Stimulated activated naive B cell treated with anti-CD40 and anti-IgM and Interleukin-4, amounts not matched to agents 10 μg/mL and 1 μg/mL and 100 μg/mL, for 72 hours (primary cell): ENCODE measurements around the gene TMED10.
"Not testable (repeated sequence)": the region's sequence is repeated elsewhere in the genome, so short reads cannot be mapped to it uniquely, and the experiment has no call there.

ENCODE experiments used
- ATAC-seq, 2 donors: fragments of 150-1000 bp; cut with Tn5 transposase; replicated peaks; 2 replicates each; pipeline ENCODE4 v1.10.0; 2021; ENCODE audit warnings: moderate library complexity in 1 of 2
- DNase-seq: peaks from one replicate; pipeline ENCODE4 v3.0.0; 2021
- H3K27ac Mint-ChIP-seq: one replicate; pipeline ENCODE4 v1.8.0; 2022; ENCODE audit warnings: mild to moderate bottlenecking, mixed read lengths
- H3K27me3 Mint-ChIP-seq, 2 donors: one replicate each; pipeline ENCODE4 v1.8.0; 2022; ENCODE audit warnings: mixed read lengths in 2 of 2
- H3K36me3 Mint-ChIP-seq, 2 donors: one replicate each; pipeline ENCODE4 v1.8.0; 2022; ENCODE audit warnings: mixed read lengths in 2 of 2, mild to moderate bottlenecking in 1 of 2
- H3K4me1 Mint-ChIP-seq, 2 donors: one replicate each; pipeline ENCODE4 v1.8.0; 2022; ENCODE audit warnings: mixed read lengths in 2 of 2, mild to moderate bottlenecking in 1 of 2
- H3K4me3 Mint-ChIP-seq, 2 donors: one replicate each; pipeline ENCODE4 v1.8.0; 2022; ENCODE audit warnings: mild to moderate bottlenecking in 2 of 2, mixed read lengths in 2 of 2, moderate library complexity in 1 of 2
- H3K9me3 Mint-ChIP-seq, 2 donors: one replicate each; pipeline ENCODE4 v1.8.0; 2022; ENCODE audit warnings: mixed read lengths in 2 of 2, mild to moderate bottlenecking in 1 of 2

The TMED10 gene

GRCh38 chr14:75141062-75141461 is 35.4 kb downstream of the TMED10 start:
- H3K36me3 Mint-ChIP-seq, result peaks cover 23 to 41% of the 10 kb centered on the region in 2 donors
- peak overlapping the region; percentile 65 for H3K27ac Mint-ChIP-seq
- H3K4me1 Mint-ChIP-seq, result peaks cover 26 to 63% of the 10 kb centered on the region in 2 donors
- no peaks in the 10 kb centered on the region for H3K27me3 Mint-ChIP-seq
- no peaks in the 10 kb centered on the region for H3K9me3 Mint-ChIP-seq
- DNase-seq (no peak), ATAC-seq (peak; percentile 45 to 46)
- no peak overlapping the region for H3K4me3 Mint-ChIP-seq

GRCh38 chr14:75140620-75141019 is 35.8 kb downstream of the TMED10 start:
- H3K27me3 Mint-ChIP-seq, result no peaks in the 10 kb centered on the region
- H3K36me3 Mint-ChIP-seq, result peaks cover 24 to 42% of the 10 kb centered on the region in 2 donors
- ATAC-seq, result no peak
- H3K4me3 Mint-ChIP-seq, result no peak overlapping the region
- H3K4me1 Mint-ChIP-seq, result peaks cover 26 to 61% of the 10 kb centered on the region in 2 donors
- DNase-seq, result no peak
- no peak overlapping the region for H3K27ac Mint-ChIP-seq
- H3K9me3 Mint-ChIP-seq, result no peaks in the 10 kb centered on the region

- H3K9me3 Mint-ChIP-seq, result no peaks in the 10 kb centered on the region
- peaks cover 22 to 44% of the 10 kb centered on the region in 2 donors for H3K36me3 Mint-ChIP-seq
- ATAC-seq (no peak), DNase-seq (no peak)
- H3K4me3 Mint-ChIP-seq, result peak overlapping the region in 1 of 2 donors; percentile 11
- peaks cover 21 to 47% of the 10 kb centered on the region in 2 donors for H3K4me1 Mint-ChIP-seq
- no peaks in the 10 kb centered on the region for H3K27me3 Mint-ChIP-seq
- peak overlapping the region; percentile 78 for H3K27ac Mint-ChIP-seq
Observed at GRCh38 chr14:75139185-75139584, 37.2 kb downstream of the TMED10 start.

GRCh38 chr14:75138492-75138891 is 37.9 kb downstream of the TMED10 start:
- Mint-ChIP-seq H3K27me3 (no peaks in the 10 kb centered on the region), H3K36me3 (peaks cover 20 to 44% of the 10 kb centered on the region in 2 donors), H3K9me3 (no peaks in the 10 kb centered on the region), H3K4me3 (peak overlapping the region; percentile 21 to 22), H3K4me1 (peaks cover 21 to 42% of the 10 kb centered on the region in 2 donors), H3K27ac (peak overlapping the region; percentile 14)
- DNase-seq (no peak), ATAC-seq (peak; percentile 57)

- Mint-ChIP-seq H3K27me3 (no peaks in the 10 kb centered on the region), H3K4me1 (peaks cover 14 to 19% of the 10 kb centered on the region in 2 donors), H3K27ac (peak overlapping the region; percentile 82), H3K36me3 (peaks cover 20 to 37% of the 10 kb centered on the region in 2 donors), H3K4me3 (no peak overlapping the region), H3K9me3 (no peaks in the 10 kb centered on the region)
- no peak for DNase-seq
- no peak for ATAC-seq
Observed at GRCh38 chr14:75134644-75135043, 41.8 kb downstream of the TMED10 start.

- H3K27me3 Mint-ChIP-seq, result no peaks in the 10 kb centered on the region
- peaks cover 18 to 34% of the 10 kb centered on the region in 2 donors for H3K36me3 Mint-ChIP-seq
- no peak overlapping the region for H3K4me3 Mint-ChIP-seq
- no peak for DNase-seq
- ATAC-seq, result no peak
- H3K27ac Mint-ChIP-seq, result no peak overlapping the region
- H3K4me1 Mint-ChIP-seq, result peaks cover 12% of the 10 kb centered on the region in 2 donors
- no peaks in the 10 kb centered on the region for H3K9me3 Mint-ChIP-seq
Observed at GRCh38 chr14:75133597-75133996, 42.8 kb downstream of the TMED10 start.

DNA sequence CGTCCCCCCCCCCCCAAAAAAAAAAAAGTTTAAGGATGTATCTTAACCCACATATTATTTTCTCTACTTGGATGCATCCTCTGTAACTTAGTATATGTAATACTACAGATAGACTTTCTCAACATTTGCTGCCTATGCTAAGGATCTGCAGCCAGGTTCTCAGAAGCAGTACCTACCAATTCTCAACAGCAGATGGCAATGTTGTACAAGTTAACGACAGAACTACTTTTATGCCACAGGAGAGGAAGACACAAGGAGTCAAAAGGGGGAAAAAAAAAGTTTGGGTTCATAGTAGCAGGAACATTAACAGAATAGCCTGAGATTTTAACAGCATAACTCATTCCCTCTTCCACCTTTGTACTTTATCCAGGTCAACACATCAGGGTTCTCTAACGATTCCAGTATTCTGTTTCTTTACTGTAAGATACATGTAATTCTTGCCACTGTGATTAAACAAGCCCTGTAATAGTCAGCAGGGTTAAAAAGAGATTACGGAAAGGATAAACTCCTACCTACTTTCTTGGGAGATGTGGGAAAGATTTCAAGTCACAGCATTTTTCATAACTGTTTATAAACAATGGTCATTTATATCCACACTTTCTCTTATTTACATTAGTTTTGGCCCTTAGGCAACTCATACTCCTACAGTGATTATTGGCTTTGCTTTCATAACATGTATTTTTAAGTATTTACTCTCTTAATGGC is 43.9 kb downstream of the TMED10 start:
- peak; percentile 45 for DNase-seq
- H3K4me3 Mint-ChIP-seq, result no peak overlapping the region
- no peaks in the 10 kb centered on the region for H3K9me3 Mint-ChIP-seq
- H3K36me3 Mint-ChIP-seq, result peaks cover 21 to 34% of the 10 kb centered on the region in 2 donors
- H3K27ac Mint-ChIP-seq, result no peak overlapping the region
- ATAC-seq, result peak; percentile 79 to 81
- peaks cover 14 to 15% of the 10 kb centered on the region in 2 donors for H3K4me1 Mint-ChIP-seq
- H3K27me3 Mint-ChIP-seq, result no peaks in the 10 kb centered on the region

DNA sequence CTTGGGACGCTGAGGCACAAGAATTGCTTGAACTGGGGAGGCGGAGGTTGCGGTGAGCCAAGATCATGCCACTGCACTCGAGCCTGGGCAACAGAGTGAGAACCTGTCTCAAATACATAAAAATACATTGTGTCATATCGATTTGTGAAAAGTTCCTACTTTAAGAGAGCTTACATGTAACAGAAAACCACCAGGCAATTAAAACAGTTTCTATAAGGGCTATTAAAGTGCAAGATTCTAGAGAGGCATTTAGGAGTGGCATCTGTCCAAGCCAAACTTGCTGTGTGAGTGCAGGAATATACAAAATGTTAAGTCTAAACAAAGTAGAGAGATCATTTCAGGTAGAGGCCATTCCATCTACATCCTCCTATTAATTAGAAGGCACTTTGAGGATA is 47.8 kb downstream of the TMED10 start:
- Mint-ChIP-seq H3K27me3 (no peaks in the 10 kb centered on the region), H3K9me3 (no peaks in the 10 kb centered on the region), H3K4me3 (peak overlapping the region in 1 of 2 donors; percentile 53), H3K27ac (no peak overlapping the region), H3K36me3 (peaks cover 17 to 27% of the 10 kb centered on the region in 2 donors), H3K4me1 (peaks cover 30 to 44% of the 10 kb centered on the region in 2 donors)
- DNase-seq (no peak), ATAC-seq (no peak)

DNA sequence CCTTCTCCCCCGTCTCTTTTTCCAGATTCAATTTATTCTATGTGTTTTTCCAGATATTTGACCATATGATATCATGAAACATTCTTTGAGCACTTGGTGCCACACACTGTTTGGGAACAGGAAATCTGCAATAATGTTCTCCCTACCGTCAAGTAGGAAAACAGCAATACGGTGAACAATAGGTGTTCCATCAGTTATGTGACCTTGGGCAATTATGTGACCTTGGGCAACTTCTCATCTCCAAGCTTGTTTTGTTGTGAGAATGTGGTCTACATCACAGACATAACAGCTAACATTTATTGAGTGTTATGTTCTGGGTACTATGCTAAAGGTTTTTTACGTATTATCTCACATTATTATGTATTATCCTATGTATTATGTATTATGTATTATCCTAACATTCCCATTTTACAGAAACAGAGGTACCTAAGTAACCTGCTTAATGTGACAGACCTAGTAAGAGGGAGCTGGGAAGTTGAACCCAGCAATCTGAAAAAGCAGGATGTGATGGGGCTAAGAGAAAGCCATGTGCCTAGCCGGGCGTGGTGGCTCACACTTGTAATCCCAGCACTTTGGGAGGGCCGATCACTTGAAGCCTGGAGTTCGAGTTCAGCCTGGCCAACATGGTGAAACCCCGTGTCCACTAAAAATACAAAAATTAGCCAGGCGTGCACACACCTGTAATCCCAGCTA is 48.4 kb downstream of the TMED10 start:
- DNase-seq (no peak), ATAC-seq (no peak)
- H3K4me1 Mint-ChIP-seq, result peaks cover 30 to 44% of the 10 kb centered on the region in 2 donors
- H3K9me3 Mint-ChIP-seq, result no peaks in the 10 kb centered on the region
- peak overlapping the region; percentile 94 for H3K4me3 Mint-ChIP-seq
- H3K36me3 Mint-ChIP-seq, result peaks cover 13 to 24% of the 10 kb centered on the region in 2 donors
- peak overlapping the region; percentile 99 for H3K27ac Mint-ChIP-seq
- H3K27me3 Mint-ChIP-seq, result no peaks in the 10 kb centered on the region

GRCh38 chr14:75127474-75127820 is 49.0 kb downstream of the TMED10 start:
- H3K27me3 Mint-ChIP-seq, ATAC-seq, H3K9me3 Mint-ChIP-seq, DNase-seq: not testable (repeated sequence)
- Mint-ChIP-seq H3K4me3 (peak overlapping the region; percentile 94), H3K36me3 (peaks cover 12 to 20% of the 10 kb centered on the region in 2 donors), H3K27ac (peak overlapping the region; percentile 99), H3K4me1 (peaks cover 27 to 41% of the 10 kb centered on the region in 2 donors)

- peak; percentile 90 for DNase-seq
- peaks cover 11 to 20% of the 10 kb centered on the region in 2 donors for H3K36me3 Mint-ChIP-seq
- peak within 1 kb of the TSS; percentile 94 for H3K4me3 Mint-ChIP-seq
- no peaks in the 10 kb centered on the region for H3K9me3 Mint-ChIP-seq
- H3K27ac Mint-ChIP-seq, result peak within 1 kb of the TSS; percentile 99
- peaks cover 25 to 38% of the 10 kb centered on the region in 2 donors for H3K4me1 Mint-ChIP-seq
- ATAC-seq, result peak; percentile 95 to 96
- no peaks in the 10 kb centered on the region for H3K27me3 Mint-ChIP-seq
Observed at GRCh38 chr14:75126679-75127473, 49.5 kb downstream of the TMED10 start, which contains the start of gene NEK9. Gene NEK9 (minus strand): TSS chr14:75127048. CDS start chr14:75126921, 127 bp downstream.

GRCh38 chr14:75126121-75126544 is 50.3 kb downstream of the TMED10 start:
- H3K27me3 Mint-ChIP-seq, result no peaks in the 10 kb centered on the region
- peak overlapping the region; percentile 99 for H3K27ac Mint-ChIP-seq
- H3K4me3 Mint-ChIP-seq, result peak overlapping the region; percentile 94
- H3K36me3 Mint-ChIP-seq, result peaks cover 11 to 26% of the 10 kb centered on the region in 2 donors
- H3K9me3 Mint-ChIP-seq, result no peaks in the 10 kb centered on the region
- peaks cover 25 to 38% of the 10 kb centered on the region in 2 donors for H3K4me1 Mint-ChIP-seq
- DNase-seq (no peak), ATAC-seq (no peak)

DNA sequence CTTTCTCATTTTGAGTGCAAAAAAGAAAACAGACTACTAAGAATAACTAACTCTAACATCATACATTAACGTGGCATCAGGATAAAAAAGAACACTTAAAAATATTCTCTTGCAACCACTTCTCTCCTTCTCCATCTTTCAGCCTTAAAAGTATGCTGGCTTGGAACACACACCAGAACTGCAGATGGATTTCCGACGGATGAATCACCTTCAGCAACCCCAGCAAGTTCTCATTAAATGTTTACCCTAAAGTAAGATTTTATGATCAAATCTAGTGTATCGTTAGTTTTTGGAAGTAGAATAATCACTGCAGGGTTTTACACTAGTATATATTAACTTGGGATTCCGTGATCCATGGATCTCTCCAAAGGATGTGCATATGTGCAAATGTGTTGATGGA is 50.8 kb downstream of the TMED10 start:
- Mint-ChIP-seq H3K9me3 (no peaks in the 10 kb centered on the region), H3K27me3 (no peaks in the 10 kb centered on the region), H3K4me1 (peaks cover 25 to 40% of the 10 kb centered on the region in 2 donors), H3K36me3 (peaks cover 11 to 28% of the 10 kb centered on the region in 2 donors), H3K4me3 (peak overlapping the region; percentile 94), H3K27ac (peak overlapping the region; percentile 99)
- ATAC-seq, result no peak
- DNase-seq, result no peak

DNA sequence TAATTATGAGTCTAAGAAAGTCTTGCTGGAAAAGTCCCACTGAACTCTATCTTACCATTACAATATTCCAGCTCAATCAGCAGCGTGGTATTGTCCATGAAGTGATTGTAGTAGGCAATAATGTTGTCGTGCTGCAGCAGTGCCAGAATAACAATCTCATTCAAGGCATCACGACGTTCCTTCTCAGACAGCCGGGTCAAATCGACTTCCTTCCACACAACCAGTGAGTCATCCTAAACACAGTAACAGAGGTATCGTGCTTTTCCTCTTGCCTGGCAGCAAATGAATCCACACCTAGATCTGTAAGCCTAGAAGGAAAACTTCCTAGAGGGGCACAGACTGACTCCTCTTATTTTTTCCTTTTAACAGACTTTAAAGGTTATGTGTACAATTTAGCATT is 52.4 kb downstream of the TMED10 start:
- peak overlapping the region; percentile 76 for H3K27ac Mint-ChIP-seq
- peaks cover 27 to 44% of the 10 kb centered on the region in 2 donors for H3K4me1 Mint-ChIP-seq
- no peaks in the 10 kb centered on the region for H3K27me3 Mint-ChIP-seq
- no peak overlapping the region for H3K4me3 Mint-ChIP-seq
- no peak for DNase-seq
- no peak for ATAC-seq
- H3K9me3 Mint-ChIP-seq, result no peaks in the 10 kb centered on the region
- H3K36me3 Mint-ChIP-seq, result peaks cover 15 to 34% of the 10 kb centered on the region in 2 donors
